Activated naive CD4-positive, alpha-beta T cell treated with Interleukin-2 at 50 U/mL for 16 hours (primary cell): ENCODE data around the gene CEP55.

ENCODE experiments used
- DNase-seq: peaks from one replicate; pipeline ENCODE4 v3.0.0-alpha.2; 2020

Gene CEP55

GRCh38 chr10:93471110-93471651 is 25.2 kb upstream of the CEP55 start:
- no peak for DNase-seq

GRCh38 chr10:93473161-93473560 is 23.3 kb upstream of the CEP55 start:
- no peak for DNase-seq

GRCh38 chr10:93473804-93474472 is 22.5 kb upstream of the CEP55 start:
- no peak for DNase-seq

GRCh38 chr10:93475227-93475626 is 21.2 kb upstream of the CEP55 start:
- no peak for DNase-seq

- no peak for DNase-seq
These were observed 20.5 kb upstream of the CEP55 start for GRCh38 chr10:93475871-93476270.

- DNase-seq, result no peak
These were observed 19.7 kb upstream of the CEP55 start for GRCh38 chr10:93476756-93477155.

GRCh38 chr10:93478873-93479272 is 17.5 kb upstream of the CEP55 start:
- DNase-seq, result no peak

GRCh38 chr10:93481637-93482144 is 14.7 kb upstream of the CEP55 start:
- DNase-seq, result no peak

GRCh38 chr10:93482145-93482834 is 14.1 kb upstream of the CEP55 start, which contains the start of gene MYOF:
MYOF (minus strand) TSS chr10:93482334; CDS start chr10:93482194, 140 bp downstream.
- DNase-seq, result peak; percentile 53

DNA sequence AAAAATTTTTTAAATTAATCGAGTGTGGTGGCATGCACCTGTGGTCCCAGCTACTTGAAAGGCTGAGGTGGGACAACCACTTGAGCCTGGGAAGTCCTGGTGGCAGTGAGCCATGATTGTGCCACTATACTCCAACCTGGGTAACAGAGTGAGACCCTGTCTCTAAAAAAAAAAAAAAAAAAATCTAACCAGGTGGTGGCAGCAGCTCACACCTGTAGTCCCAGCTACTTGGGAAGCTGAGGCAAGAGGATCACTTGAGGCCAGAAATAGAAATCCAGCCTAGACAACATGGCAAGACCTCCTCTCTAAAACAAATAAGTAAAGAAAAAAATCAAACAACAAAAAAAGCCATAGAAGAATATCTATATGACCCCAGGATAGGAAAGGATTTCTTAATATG is 10.7 kb upstream of the CEP55 start:
- DNase-seq, result no peak

DNA sequence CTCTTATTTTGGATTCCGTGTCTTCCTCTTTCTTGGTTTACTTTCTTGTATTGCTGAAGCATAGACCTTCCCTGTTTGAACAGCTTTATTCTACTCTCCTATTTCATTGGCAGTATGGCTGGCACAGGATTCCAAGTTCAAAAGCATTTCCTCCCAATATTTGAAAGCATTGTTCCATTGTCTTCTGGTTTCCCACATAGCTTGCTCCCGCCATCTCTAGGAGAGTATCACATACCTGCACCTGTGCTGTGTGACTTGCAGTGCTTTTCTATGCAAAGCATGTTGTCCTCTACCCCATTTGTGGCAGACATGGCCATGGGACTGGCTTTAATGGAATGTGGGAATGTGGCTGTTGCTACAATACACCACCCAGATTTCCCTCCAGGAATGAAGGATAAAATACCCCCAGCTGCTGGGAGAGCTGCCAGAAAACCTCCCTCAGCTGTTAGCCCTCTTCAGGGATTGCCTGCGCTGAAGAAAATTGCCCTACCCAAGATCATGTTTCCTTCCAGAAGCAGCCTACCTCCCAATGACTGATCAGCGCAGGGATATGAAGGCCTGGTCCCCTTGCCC is 7.4 kb upstream of the CEP55 start:
- DNase-seq, result no peak

GRCh38 chr10:93491602-93492121 is 4.8 kb upstream of the CEP55 start:
- DNase-seq, result no peak

GRCh38 chr10:93493162-93493561 is 3.2 kb upstream of the CEP55 start:
- DNase-seq, result no peak

- DNase-seq, result no peak
These were observed 1.9 kb upstream of the CEP55 start for GRCh38 chr10:93494494-93494893.

GRCh38 chr10:93495654-93496321 is 624 bp upstream of the CEP55 start:
- no peak for DNase-seq

DNA sequence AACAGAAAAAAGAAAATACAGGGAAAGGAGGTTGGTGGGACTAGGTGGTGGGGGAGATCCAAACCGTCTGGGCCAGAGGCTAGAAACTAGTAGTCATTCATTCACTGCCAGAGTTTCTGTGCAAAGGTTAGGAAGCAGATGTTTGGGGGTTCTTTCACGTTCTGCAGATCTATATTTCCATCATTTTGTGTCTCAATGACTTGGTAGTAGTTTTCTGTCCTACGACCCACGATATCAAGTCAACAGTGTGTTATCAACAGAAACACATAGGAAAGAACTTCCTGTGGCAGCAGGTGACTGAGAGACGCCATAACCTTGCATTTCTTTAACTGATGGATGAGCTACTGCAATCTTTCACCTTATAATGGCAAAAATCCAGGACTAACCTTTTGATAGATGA is 1.8 kb downstream of the CEP55 start:
- DNase-seq, result no peak

DNA sequence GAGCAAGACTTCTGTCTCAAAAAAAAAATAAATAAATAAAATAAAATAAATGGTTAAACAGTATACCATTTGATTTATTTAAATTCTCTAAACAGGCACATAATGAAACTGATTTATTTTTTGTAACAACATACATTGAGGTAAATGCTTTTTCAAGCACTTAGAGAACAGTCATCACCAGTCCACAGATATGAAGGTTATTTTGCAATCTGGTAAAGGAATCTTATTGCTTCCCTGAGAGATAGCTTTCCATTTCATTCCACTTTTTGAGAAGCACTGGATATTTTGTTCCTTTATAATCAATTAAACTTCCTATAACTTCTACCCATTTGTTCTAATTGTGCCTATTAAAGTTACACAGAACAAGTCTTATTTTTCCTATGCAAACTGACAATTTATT is 5.2 kb downstream of the CEP55 start:
- no peak for DNase-seq

DNA sequence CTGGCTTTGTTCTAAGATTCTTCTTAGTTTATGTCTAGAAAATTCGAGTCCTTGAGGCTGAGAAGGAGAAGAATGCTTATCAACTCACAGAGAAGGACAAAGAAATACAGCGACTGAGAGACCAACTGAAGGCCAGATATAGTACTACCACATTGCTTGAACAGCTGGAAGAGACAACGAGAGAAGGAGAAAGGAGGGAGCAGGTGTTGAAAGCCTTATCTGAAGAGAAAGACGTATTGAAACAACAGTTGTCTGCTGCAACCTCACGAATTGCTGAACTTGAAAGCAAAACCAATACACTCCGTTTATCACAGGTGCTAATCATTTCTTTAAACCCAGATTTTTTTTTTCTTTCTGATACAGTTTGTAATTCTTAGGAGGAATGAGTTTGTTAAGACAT is 6.7 kb downstream of the CEP55 start:
- no peak for DNase-seq

GRCh38 chr10:93505075-93505474 is 8.7 kb downstream of the CEP55 start:
- no peak for DNase-seq

GRCh38 chr10:93509816-93510215 is 13.4 kb downstream of the CEP55 start:
- DNase-seq, result no peak

GRCh38 chr10:93512565-93512964 is 16.2 kb downstream of the CEP55 start:
- DNase-seq, result no peak

- no peak for DNase-seq
These were observed 16.7 kb downstream of the CEP55 start for GRCh38 chr10:93513091-93513490.

DNA sequence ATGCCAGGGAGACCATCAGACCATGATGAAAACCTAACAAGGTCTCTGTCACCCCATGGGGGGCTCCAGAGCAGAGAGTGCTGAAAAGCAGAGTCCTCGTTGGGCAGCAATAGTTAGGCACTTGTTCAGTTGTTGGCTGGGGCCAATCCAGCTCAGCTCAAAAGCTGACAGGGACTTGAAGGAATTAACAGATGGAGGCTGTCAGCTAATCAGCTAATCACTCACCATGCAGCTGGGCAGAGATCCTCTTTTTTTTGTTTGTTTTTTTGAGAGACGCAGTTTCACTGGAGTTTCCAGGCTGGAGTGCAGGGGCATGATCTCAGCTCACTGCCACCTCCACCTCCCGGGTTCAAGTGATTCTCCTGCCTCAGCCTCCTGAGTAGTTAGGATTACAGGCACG is 18.1 kb downstream of the CEP55 start:
- no peak for DNase-seq
